ENCODE results near the gene VPREB1.
"Not testable (repeated sequence)": the region's sequence is repeated elsewhere in the genome, so short reads cannot be mapped to it uniquely, and the experiment has no call there.

DNA sequence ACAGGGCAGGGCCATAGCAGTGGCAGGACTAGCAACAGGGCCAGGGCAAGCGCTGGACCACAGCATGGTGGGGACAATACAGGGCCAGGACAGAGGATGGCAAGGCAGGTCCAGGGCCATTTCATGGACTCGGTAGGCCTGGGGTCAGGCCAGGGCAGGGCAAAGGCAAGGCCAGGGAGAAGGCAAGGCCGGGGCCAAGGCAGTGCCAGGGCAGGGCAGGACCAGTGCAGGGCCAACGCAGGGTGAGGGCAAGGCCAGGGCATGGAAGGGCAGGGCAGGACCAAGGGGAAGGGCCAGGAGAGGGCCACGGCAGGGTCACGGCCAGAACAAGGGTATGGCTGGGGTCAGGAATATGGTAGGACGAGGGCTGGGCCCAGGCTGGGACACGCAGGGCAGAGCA lies 45.1 kb downstream of the VPREB1 start:
- TF ChIP-seq, protein P1, sequence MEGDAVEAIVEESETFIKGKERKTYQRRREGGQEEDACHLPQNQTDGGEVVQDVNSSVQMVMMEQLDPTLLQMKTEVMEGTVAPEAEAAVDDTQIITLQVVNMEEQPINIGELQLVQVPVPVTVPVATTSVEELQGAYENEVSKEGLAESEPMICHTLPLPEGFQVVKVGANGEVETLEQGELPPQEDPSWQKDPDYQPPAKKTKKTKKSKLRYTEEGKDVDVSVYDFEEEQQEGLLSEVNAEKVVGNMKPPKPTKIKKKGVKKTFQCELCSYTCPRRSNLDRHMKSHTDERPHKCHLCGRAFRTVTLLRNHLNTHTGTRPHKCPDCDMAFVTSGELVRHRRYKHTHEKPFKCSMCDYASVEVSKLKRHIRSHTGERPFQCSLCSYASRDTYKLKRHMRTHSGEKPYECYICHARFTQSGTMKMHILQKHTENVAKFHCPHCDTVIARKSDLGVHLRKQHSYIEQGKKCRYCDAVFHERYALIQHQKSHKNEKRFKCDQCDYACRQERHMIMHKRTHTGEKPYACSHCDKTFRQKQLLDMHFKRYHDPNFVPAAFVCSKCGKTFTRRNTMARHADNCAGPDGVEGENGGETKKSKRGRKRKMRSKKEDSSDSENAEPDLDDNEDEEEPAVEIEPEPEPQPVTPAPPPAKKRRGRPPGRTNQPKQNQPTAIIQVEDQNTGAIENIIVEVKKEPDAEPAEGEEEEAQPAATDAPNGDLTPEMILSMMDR (IDR thresholded peaks at IDR 0.05), result not testable (repeated sequence)
- TF ChIP-seq ZFX (IDR thresholded peaks at IDR 0.05; ENCODE audit: borderline replicate concordance), result not testable (repeated sequence)

Data from 22Rv1 (cell line).